Left colon (tissue), 2 donors: Measurements from ENCODE around the gene CALD1. TPM values are rescaled to one million over a fixed set of nuclear protein-coding genes. Genes with fewer than 3 reads are reported as not detected.

Experiments
- ATAC-seq: fragments of 200-7000 bp; cut with Tn5 transposase; one replicate; pipeline ENCODE4 v1.9.1; 2020; ENCODE audit warnings: mild to moderate bottlenecking, moderate library complexity
- DNase-seq, 2 donors: peaks; one replicate each; pipeline ENCODE4 v3.0.0-alpha.2; 2020
- intact Hi-C, 2 donors: fragments of 100-400 bp; cut with DNase I in 1 of 2; cut with micrococcal nuclease in 1 of 2; formaldehyde crosslinking; loops; one replicate each; pipeline versions ENCODE4 v1.11.2 to v1.14.0; 2022; cut with DNase I, micrococcal nuclease
- total RNA-seq, 2 donors: library from RNA; stranded (reverse); fragmentation: NEBNext Ultra II Directional; extraction: Animal tissue kit (Norgen Biotek cat#: 25700); gene quantifications; one replicate each; pipeline ENCODE4 v1.2.1, GENCODE V29; 2021
- donor health status: DM: no; HTN: no; CAD: no.
- donor health status: DM: yes; HTN: yes; CAD: no.

CALD1 gene
- total RNA-seq, 2 donors from 2014 or later, result 36.7 to 161 TPM

DNA sequence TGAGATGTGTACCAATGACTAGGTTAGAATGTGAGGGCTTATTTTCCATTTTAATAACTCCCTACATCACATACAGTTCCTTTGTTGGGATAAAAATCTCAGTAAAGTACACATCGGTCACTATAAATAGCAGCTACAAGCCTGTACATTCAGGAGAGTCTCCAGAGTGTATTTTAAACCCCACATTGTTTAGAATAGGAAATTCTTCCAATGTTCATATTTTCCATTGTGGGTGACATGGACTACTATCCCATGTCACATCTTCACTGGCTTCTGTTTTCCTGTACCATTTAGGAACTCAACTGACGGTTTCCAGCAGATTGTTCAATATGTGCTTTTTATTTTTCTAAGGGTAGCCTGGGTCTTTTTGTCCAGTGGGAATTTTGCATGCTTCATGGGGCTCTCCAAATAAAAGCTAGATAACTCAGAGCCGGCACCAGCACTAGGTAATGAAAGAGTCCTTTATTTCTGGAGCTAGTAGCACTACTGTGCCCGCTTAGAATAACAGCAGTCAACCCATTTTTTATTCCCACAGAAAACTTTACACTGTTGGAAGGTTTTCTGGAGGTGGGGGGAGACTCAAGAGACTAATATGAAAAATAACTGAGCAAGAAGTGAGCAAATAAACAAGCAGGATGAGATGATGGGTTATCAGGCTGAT is 100.5 kb downstream of the CALD1 start:
- ATAC-seq (no peak), DNase-seq (no peak)
- intact Hi-C loops, result no loop called here

DNA sequence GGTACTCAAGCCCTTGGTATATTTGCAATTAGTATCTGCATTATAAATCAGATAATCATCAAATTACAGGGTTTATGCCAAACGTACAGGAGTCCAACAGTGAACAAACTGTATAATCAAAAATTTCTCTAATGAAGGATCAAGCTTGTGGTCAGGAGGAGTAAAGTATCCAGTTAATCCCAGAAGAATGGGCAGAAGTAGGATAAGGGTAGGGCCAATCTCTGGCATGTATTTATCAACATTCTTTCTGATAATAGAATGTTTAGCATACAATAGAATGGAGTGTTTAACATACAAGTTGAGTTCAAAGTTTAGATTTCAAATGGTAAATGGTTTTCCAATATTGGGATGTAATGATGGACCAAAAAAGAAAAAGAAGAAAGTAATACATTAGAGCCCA is 103.0 kb downstream of the CALD1 start:
- intact Hi-C loops, result no loop called here
- DNase-seq (no peak), ATAC-seq (no peak)

- DNase-seq (no peak), ATAC-seq (no peak)
- intact Hi-C loops, result no loop called here
Observed at GRCh38 chr7:134885967-134886352, 106.5 kb downstream of the CALD1 start.

- intact Hi-C loops, result no loop called here
- DNase-seq, result no peak
- no peak for ATAC-seq
Observed at GRCh38 chr7:134886353-134887057, 107.1 kb downstream of the CALD1 start.

GRCh38 chr7:134887523-134887922 is 108.1 kb downstream of the CALD1 start:
- ATAC-seq (no peak), DNase-seq (no peak)
- intact Hi-C loops, result no loop called here

GRCh38 chr7:134888141-134888740 is 108.8 kb downstream of the CALD1 start:
- intact Hi-C loops, result no loop called here
- no peak for ATAC-seq
- DNase-seq, result no peak

DNA sequence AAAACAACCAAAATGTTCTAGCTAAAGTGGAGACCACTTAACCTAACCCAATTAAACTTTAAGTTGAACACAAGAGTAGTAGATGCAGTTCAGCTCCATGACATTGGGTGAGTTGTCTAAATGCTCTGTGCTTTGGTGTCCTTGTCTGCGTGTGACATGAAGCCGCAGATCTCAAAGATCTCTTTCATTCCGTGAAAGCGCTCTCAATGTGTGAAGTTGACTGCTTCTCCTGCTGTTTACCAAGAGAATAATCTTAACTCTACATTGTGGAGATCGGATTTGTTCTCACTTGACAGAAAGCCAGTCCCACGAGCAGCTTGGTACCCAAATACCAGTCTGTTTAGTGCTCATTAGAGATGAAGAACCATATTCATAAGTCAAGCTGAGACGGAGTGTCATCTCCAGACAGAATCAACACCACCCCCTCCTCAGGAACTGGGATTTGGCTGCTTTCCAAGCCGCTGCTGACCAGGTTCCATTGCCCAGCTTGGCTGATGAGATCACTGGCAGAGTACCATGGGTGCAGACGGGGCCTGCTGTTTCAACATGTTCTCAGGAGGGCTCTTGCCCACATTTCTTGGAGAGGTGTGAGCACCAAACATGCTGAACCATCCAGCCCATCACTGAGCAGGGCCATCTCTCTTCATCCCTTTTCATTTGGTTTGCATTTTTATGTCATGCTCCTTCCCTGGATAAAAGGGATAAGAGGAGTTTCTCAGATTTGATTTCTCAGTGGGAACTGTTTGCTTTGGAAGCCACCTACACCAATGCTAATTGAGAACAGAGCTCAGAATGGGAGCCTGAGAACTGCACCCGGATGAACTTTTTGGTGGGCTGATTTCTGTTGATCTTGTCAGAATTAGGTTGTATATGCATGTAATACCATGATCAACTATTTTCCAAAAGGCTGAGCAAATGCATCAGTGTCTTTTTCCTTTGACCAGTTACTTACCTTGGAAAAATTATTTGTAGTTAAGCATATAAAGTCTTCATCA is 111.1 kb downstream of the CALD1 start:
- intact Hi-C loops, result no loop called here
- DNase-seq (no peak), ATAC-seq (no peak)

- peak; percentile 13 to 73 for DNase-seq
- intact Hi-C loops, result no loop called here
- peak; percentile 45 for ATAC-seq
Observed at GRCh38 chr7:134891262-134891695, 111.8 kb downstream of the CALD1 start.

DNA sequence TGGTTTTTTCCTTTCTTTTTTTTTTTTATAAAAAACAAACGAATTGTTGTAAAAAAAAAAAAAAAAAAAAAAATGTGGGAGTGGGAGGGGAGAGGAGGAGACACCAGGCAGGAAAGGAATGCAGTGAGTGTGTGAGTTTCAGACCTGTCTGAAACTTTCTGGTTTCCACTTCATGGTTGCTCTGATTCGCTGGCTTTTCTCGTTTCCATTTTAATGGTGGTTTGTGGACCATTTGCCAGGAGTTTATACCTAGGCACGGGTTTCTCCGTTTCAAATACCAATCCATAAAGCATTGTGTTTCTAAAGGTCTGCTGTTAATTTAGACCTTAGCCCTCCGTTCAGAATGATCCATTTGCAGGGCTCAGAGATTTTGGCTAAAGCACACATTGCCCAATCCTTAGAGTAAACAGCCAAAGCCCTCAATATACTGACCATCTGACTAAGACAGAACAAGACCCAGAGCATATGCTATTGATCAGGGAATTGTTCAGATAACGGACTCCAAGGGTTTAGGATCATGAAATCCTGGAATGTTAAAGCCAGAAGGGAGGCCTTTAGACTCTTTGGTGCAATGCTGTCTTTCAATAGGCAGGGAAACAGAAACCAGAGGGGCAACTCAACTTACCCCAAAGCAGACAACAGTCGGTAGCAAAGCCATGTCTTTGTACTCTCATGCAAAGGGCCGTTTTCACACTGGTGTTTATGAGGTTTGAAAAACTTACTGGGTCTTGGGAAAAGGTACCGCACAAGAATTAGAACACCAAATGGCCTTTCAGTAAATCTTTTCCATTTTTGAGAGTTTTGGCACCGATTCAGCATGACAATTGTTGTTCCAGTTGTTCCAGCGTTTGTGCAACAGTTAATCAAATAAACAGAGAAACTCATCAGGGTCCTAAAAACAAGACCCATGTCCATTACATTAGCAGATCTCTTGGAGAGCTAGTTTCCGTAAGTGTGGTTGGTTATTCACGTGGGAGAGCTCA is 112.6 kb downstream of the CALD1 start:
- ATAC-seq (no peak), DNase-seq (no peak)
- intact Hi-C loops, result no loop called here

GRCh38 chr7:134892963-134893362 is 113.5 kb downstream of the CALD1 start:
- DNase-seq (no peak), ATAC-seq (no peak)
- intact Hi-C loops, result no loop called here

- DNase-seq (no peak), ATAC-seq (no peak)
- intact Hi-C loops, result no loop called here
Observed at GRCh38 chr7:134893920-134894319, 114.5 kb downstream of the CALD1 start.

- DNase-seq (no peak), ATAC-seq (no peak)
Observed at GRCh38 chr7:134894928-134895327, 115.5 kb downstream of the CALD1 start.

DNA sequence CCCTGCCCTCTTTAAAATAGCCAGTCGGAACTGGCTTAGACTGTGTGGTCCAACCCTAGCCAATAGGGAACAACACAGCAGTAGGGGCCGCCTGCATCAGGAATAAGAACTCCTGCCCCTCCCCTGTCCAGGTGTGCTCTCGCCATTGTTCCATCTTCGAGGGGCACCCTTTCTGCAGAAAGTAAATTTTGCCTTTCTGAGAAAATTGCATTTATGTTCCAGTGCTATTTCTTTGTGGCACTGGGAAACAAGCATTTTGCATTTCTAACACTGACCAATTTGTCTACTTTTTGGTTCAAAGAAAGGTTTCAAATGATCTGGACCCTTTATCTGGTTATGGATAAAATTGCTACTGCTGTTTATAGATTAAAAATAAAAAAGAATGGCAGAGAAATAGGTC is 116.6 kb downstream of the CALD1 start:
- DNase-seq (no peak), ATAC-seq (no peak)
- intact Hi-C loops, result no loop called here

More at GRCh38 chr7:134894928-134895327, 115.5 kb downstream of the CALD1 start:
- intact Hi-C loops, result no loop called here

DNA sequence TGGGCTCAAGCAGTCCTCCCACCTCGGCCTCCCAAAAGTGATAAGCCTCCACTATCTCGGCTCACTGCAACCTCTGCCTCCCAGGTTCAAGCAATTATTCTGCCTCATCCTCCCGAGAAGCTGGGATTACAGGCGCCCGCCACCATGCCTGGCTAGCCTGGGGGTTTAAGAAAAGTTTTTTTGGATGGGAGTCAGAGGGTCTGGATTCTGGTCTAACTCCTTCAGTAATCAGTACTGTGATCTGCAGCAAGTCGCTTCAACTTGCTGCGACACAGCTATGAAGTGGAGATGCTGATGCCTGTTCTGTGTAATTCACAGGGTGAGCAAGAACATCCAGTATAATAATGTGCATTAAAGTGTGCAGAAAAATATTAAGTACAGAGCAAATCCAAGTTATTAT is 118.5 kb downstream of the CALD1 start:
- DNase-seq (no peak), ATAC-seq (no peak)
- intact Hi-C loops, result no loop called here

- DNase-seq, result no peak
- ATAC-seq, result no peak
- intact Hi-C loops, result no loop called here
Observed at GRCh38 chr7:134899729-134900128, 120.3 kb downstream of the CALD1 start.

DNA sequence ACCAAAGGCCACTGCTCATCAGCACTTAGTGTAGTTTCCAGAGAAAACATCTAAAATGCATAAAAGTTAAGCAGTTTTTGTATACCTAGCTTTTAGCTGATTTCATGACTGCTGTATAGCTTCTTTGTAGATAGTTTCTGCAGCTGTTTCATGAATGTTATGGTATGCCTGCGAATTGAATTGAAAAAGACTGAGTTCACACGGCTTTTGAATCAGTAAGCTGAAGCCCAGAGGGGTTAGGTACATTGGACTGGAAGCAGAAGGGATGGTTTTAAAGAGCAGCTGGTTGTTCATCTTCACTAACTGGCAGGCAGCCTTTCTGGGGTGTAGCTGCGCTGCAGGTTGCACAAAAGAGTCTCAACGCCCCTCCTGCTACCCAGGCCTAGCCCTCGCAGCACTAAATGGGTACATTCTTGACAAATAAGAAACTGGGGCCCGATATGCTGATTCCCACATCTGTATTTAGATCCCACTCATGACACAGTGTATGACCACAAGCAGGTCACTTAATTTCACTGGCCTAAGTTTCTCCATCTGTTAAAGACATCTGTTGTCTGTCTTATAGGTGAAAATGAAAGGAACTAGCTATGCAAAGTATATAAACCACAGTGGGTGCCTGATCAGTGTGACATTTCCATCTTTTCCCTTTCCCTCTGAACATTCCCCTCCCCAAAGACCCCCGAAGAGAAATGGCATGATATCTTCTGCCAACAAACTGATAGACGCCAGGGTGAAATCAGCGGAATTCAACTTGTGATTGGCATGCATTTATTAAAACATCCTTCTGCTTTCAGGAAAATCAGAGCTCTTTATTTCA is 120.9 kb downstream of the CALD1 start:
- intact Hi-C loops, result no loop called here
- no peak for ATAC-seq
- no peak for DNase-seq

DNA sequence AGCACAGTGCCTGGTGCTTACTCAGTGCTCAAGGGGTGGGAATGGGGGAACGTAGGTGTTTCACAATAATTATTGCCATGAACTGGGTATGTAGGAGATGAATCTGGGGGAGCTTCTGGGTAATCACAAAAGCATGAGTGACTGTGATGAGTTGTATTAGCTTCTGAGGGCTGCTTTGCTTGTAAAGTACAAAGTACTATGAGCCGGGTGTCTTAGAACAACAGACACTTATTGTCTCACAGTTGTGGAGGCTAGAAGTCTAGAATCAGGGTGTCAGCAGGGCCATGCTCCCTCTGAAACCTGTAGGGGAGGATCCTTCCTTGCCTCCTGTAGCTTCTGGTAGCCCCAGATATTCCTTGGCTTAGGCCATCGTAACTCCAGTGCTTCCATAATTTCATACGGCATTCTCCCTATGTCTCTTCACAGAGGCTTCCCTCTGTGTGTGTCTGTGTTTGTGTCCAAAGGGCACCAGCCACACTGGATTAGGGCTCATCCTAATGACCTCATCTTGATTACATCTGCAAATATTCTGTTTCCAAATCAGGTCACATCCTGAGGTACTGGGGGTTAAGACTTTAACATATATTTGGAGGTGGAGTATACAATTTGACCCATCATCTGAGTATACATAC is 122.1 kb downstream of the CALD1 start:
- DNase-seq (no peak), ATAC-seq (no peak)
- intact Hi-C loops, result no loop called here
